HCT116 (cell line): ENCODE results near the gene STAT6. TPM values are rescaled to one million over a fixed set of nuclear protein-coding genes. Genes with fewer than 3 reads are reported as not detected.
A peak's percentile ranks its signal among the peaks of the same experiment; 100 is the strongest.

Experiments
- ATAC-seq: fragments of 200-7000 bp; cut with Tn5 transposase; 2 replicates; pipeline ENCODE4 v1.9.1; 2020; ENCODE audit warnings: mild to moderate bottlenecking, moderate library complexity
- BruUV-seq: library from RNA; stranded (reverse); fragments of 400-500 nt; replicated peaks from 2 replicates; lab custom pipeline; 2021; lab: Mats Ljungman, UMichigan
- CTCF ChIA-PET: fragments of 300-600 bp; sonication (Branson Sonifier 250); formaldehyde crosslinking; loops from one replicate; lab custom pipeline; 2021; ENCODE audit warnings: antibody characterized with exemption; lab: Charles Lee
- POLR2A ChIA-PET: fragments of 300-600, 350-600 bp; sonication (Branson Sonifier 250); formaldehyde crosslinking; loops from one replicate; lab custom pipeline; 2021; ENCODE audit warnings: antibody characterized with exemption; lab: Charles Lee
- RAD21 ChIA-PET, 2 experiments: fragments of 300-600 bp; sonication (Branson Sonifier 250); formaldehyde crosslinking; loops; one replicate each; lab custom pipeline; 2023; ENCODE audit warnings: low total read pairs in 2 of 2; ENCODE audit not compliant: uncharacterized antibody in 2 of 2, unreplicated experiment in 2 of 2, low non-redundant PET in 1 of 2; lab: Charles Lee
- DNase-seq: peaks from one replicate; pipeline ENCODE4 v3.0.0-alpha.2; 2010; ENCODE audit warnings: low read depth, low spot score
- H2AFZ ChIP-seq: fragments of 200-600 bp; shearing (Covaris generic), sonication (generic); 2 replicates; pipeline ENCODE4 v1.6.1; 2017; ENCODE audit warnings: low read depth, mixed run types, mixed read lengths, antibody characterized with exemption, low read length; ENCODE audit not compliant: poor library complexity, severe bottlenecking
- H3K27ac ChIP-seq: 2 replicates; pipeline ENCODE4 v1.5.1; 2012; ENCODE audit warnings: low read depth, low read length
- H3K27me3 ChIP-seq: fragments of 200-600 bp; sonication (generic); 2 replicates; pipeline ENCODE4 v1.6.1; 2016; ENCODE audit warnings: mixed run types, low read length, mixed read lengths; ENCODE audit not compliant: insufficient read depth
- H3K36me3 ChIP-seq, 2 experiments: fragments of 200-500 bp in 1 of 2; fragments of 200-600 bp in 1 of 2; sonication (Bioruptor generic) in 1 of 2; sonication (generic) in 1 of 2; 2 replicates each; pipeline versions ENCODE4 v1.5.1 to v1.6.1; 2014 to 2016; ENCODE audit warnings: low read length in 2 of 2, inconsistent platforms in 1 of 2, mixed read lengths in 1 of 2, mixed run types in 1 of 2; ENCODE audit not compliant: insufficient read depth in 2 of 2, control insufficient read depth in 1 of 2
- H3K4me1 ChIP-seq, 2 experiments: fragments of 200-600 bp in 1 of 2; sonication (generic) in 1 of 2; 2 replicates each; pipeline versions ENCODE4 v1.5.1 to v1.6.1; 2012 to 2017; ENCODE audit warnings: low read length in 2 of 2, inconsistent platforms in 1 of 2, mild to moderate bottlenecking in 1 of 2, mixed read lengths in 1 of 2, mixed run types in 1 of 2, moderate library complexity in 1 of 2; ENCODE audit not compliant: insufficient read depth in 2 of 2, control insufficient read depth in 1 of 2
- H3K4me2 ChIP-seq: fragments of 200-600 bp; sonication (generic); 2 replicates; pipeline ENCODE4 v1.6.1; 2017; ENCODE audit warnings: mixed run types, low read length, mixed read lengths
- H3K4me3 ChIP-seq, 2 experiments: fragments of 200-600 bp in 1 of 2; sonication (generic) in 1 of 2; replicated peaks in 1 of 2; 2 replicates each; pipeline ENCODE4 v1.5.1; 2011 to 2016; ENCODE audit warnings: low read length in 2 of 2, control low read depth in 1 of 2, low read depth in 1 of 2, mild to moderate bottlenecking in 1 of 2, mixed read lengths in 1 of 2, mixed run types in 1 of 2
- H3K79me2 ChIP-seq: fragments of 200-600 bp; sonication (generic); 2 replicates; pipeline ENCODE4 v1.6.1; 2017; ENCODE audit warnings: mild to moderate bottlenecking, mixed run types, low read length, moderate library complexity, mixed read lengths; ENCODE audit not compliant: insufficient read depth
- H3K9ac ChIP-seq: fragments of 200-600 bp; sonication (generic); 2 replicates; pipeline ENCODE4 v1.6.1; 2016; ENCODE audit warnings: low read length, mixed read lengths
- H3K9me2 ChIP-seq: fragments of 200-600 bp; sonication (generic), shearing (Covaris generic); 2 replicates; pipeline ENCODE4 v1.6.1; 2017; ENCODE audit warnings: mixed run types, mild to moderate bottlenecking, moderate library complexity; ENCODE audit not compliant: insufficient read depth
- H3K9me3 ChIP-seq, 2 experiments: fragments of 200-500 bp in 1 of 2; fragments of 200-600 bp in 1 of 2; sonication (Bioruptor generic) in 1 of 2; sonication (generic) in 1 of 2; 2 replicates each; pipeline ENCODE4 v1.6.1; 2014 to 2017; ENCODE audit warnings: low read length in 2 of 2, mixed read lengths in 2 of 2, inconsistent platforms in 1 of 2, low read depth in 1 of 2, mild to moderate bottlenecking in 1 of 2, mixed run types in 1 of 2, moderate library complexity in 1 of 2; ENCODE audit not compliant: control insufficient read depth in 1 of 2, insufficient read depth in 1 of 2
- H4K20me1 ChIP-seq: fragments of 200-600 bp; sonication (generic), shearing (Covaris generic); 2 replicates; pipeline ENCODE4 v1.6.1; 2017; ENCODE audit warnings: mixed run types, mild to moderate bottlenecking, moderate library complexity; ENCODE audit not compliant: insufficient read depth
- CBX3 ChIP-seq: IDR thresholded peaks from 2 replicates; pipeline ENCODE4 v1.6.1; 2012; ENCODE audit warnings: low read depth
- CEBPB ChIP-seq: IDR thresholded peaks from 2 replicates; pipeline ENCODE4 v1.6.1; 2012; ENCODE audit warnings: low read depth
- POLR2AphosphoS5 ChIP-seq: IDR thresholded peaks from 2 replicates; pipeline ENCODE4 v1.6.1; 2011; ENCODE audit warnings: mild to moderate bottlenecking, low read depth, low read length, moderate library complexity
- intact Hi-C: fragments of 100-400 bp; cut with micrococcal nuclease; formaldehyde crosslinking; loops from 2 replicates; pipeline ENCODE4 v1.10.0; 2022
- total RNA-seq: library from RNA; stranded (reverse); gene quantifications from one replicate; pipeline ENCODE4 v1.2.1, GENCODE V29; 2021; ENCODE audit not compliant: unreplicated experiment
- TF ChIP-seq, protein P1 (sequence below): IDR thresholded peaks from 2 replicates; pipeline ENCODE4 v1.6.1; 2011; ENCODE audit warnings: mild to moderate bottlenecking, low read length, moderate library complexity; ENCODE audit not compliant: insufficient replicate concordance; ENCODE audit errors: extremely low read depth
- TF ChIP-seq, protein P2 (sequence below), 3 experiments: fragments of 200-600 bp in 1 of 3; sonication (generic) in 1 of 3; IDR thresholded peaks in 2 of 3; conservative IDR thresholded peaks in 1 of 3; 2 replicates each; pipeline ENCODE4 v1.5.1; 2012 to 2017; ENCODE audit warnings: low read depth in 2 of 3, low read length in 2 of 3, antibody characterized with exemption in 1 of 3, borderline replicate concordance in 1 of 3, control low read depth in 1 of 3, mild to moderate bottlenecking in 1 of 3, mixed read lengths in 1 of 3, mixed run types in 1 of 3, moderate library complexity in 1 of 3; ENCODE audit not compliant: insufficient read depth in 1 of 3

The STAT6 gene
- total RNA-seq, 1 experiment from 2014 or later: 78.5 TPM

GRCh38 chr12:57094208-57095160 lies 16.7 kb downstream of the STAT6 start:
- peaks cover 33% of the 10 kb centered on the region for H3K79me2 ChIP-seq
- H3K9me2 ChIP-seq: no peaks in the 10 kb centered on the region
- no peaks in the 10 kb centered on the region for H4K20me1 ChIP-seq
- 0 out of 4 replicates have a peak overlapping the region, but pooled peaks have one; percentile 1 to 21 for H3K4me3 ChIP-seq
- no TSS peak for BruUV-seq
- RAD21 ChIA-PET: interaction anchor here (1.1 to 2.0 kb wide), 2 partner anchors 17 to 25 kb away, joined by 4 to 8 read pairs (median 4); no protein-coding TSS in a partner anchor
- H2AFZ ChIP-seq: no peak overlapping the region
- ATAC-seq (peak; percentile 0; the same call in 1 of the 2 replicates), DNase-seq (no peak)
- peak overlapping the region; percentile 49 for H3K9ac ChIP-seq
- POLR2A ChIA-PET: interaction anchor here (0.6 to 7.8 kb wide), 6 partner anchors 11 to 25 kb away, joined by 3 to 32 read pairs (median 5); partner anchors contain the start of genes NEMP1 and STAT6
- H3K27me3 ChIP-seq: no peaks in the 10 kb centered on the region
- CTCF ChIA-PET: interaction anchor here (0.6 to 3.8 kb wide), 6 partner anchors 9 to 33 kb away, joined by 3 to 32 read pairs (median 5); partner anchors contain the start of genes LRP1 and STAT6
- no peaks in the 10 kb centered on the region for H3K9me3 ChIP-seq
- H3K36me3 ChIP-seq: peaks cover 21 to 35% of the 10 kb centered on the region in 2 experiments; a peak in 3 of 4 replicates
- peak overlapping the region; percentile 83 for H3K27ac ChIP-seq
- TF ChIP-seq CBX3: no peak
- TF ChIP-seq POLR2AphosphoS5: peak; percentile 49
- intact Hi-C loops: no loop called here
- H3K4me2 ChIP-seq: peak overlapping the region; percentile 60
- H3K4me1 ChIP-seq: peaks cover 45 to 69% of the 10 kb centered on the region in 2 experiments

GRCh38 chr12:57093415-57094207 lies 17.6 kb downstream of the STAT6 start:
- POLR2A ChIA-PET: interaction anchor here (0.6 to 7.8 kb wide), 6 partner anchors 11 to 24 kb away, joined by 3 to 32 read pairs (median 5); partner anchors contain the start of genes NEMP1 and STAT6
- H3K9ac ChIP-seq: peak overlapping the region; percentile 49
- H3K4me2 ChIP-seq: peak overlapping the region; percentile 60
- no peaks in the 10 kb centered on the region for H3K9me2 ChIP-seq
- H3K36me3 ChIP-seq: peaks cover 20 to 35% of the 10 kb centered on the region in 2 experiments; a peak in 3 of 4 replicates
- H3K27me3 ChIP-seq: no peaks in the 10 kb centered on the region
- H3K4me1 ChIP-seq: peaks cover 45 to 69% of the 10 kb centered on the region in 2 experiments
- no peak overlapping the region for H2AFZ ChIP-seq
- no peak for DNase-seq
- H4K20me1 ChIP-seq: no peaks in the 10 kb centered on the region
- CTCF ChIA-PET: interaction anchor here (0.8 to 3.8 kb wide), 7 partner anchors 10 to 34 kb away, joined by 3 to 32 read pairs (median 6); partner anchors contain the start of genes LRP1, NEMP1 and STAT6
- H3K4me3 ChIP-seq: no peak overlapping the region
- ATAC-seq: peak; percentile 60
- no peaks in the 10 kb centered on the region for H3K9me3 ChIP-seq
- intact Hi-C loops: loop anchor here (1.0 kb wide), 1 partner anchor 24 kb away; no protein-coding TSS in a partner anchor
- RAD21 ChIA-PET: interaction anchor here (1.1 to 2.0 kb wide), 3 partner anchors 18 to 24 kb away, joined by 4 to 8 read pairs (median 4); partner anchors contain the start of gene STAT6 (in 1 of the 2)
- peak overlapping the region; percentile 83 for H3K27ac ChIP-seq
- peaks cover 38% of the 10 kb centered on the region for H3K79me2 ChIP-seq
- BruUV-seq: TSS peak; percentile 75
- TF ChIP-seq, protein P1, sequence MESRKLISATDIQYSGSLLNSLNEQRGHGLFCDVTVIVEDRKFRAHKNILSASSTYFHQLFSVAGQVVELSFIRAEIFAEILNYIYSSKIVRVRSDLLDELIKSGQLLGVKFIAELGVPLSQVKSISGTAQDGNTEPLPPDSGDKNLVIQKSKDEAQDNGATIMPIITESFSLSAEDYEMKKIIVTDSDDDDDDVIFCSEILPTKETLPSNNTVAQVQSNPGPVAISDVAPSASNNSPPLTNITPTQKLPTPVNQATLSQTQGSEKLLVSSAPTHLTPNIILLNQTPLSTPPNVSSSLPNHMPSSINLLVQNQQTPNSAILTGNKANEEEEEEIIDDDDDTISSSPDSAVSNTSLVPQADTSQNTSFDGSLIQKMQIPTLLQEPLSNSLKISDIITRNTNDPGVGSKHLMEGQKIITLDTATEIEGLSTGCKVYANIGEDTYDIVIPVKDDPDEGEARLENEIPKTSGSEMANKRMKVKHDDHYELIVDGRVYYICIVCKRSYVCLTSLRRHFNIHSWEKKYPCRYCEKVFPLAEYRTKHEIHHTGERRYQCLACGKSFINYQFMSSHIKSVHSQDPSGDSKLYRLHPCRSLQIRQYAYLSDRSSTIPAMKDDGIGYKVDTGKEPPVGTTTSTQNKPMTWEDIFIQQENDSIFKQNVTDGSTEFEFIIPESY: no peak
- TF ChIP-seq, protein P2, sequence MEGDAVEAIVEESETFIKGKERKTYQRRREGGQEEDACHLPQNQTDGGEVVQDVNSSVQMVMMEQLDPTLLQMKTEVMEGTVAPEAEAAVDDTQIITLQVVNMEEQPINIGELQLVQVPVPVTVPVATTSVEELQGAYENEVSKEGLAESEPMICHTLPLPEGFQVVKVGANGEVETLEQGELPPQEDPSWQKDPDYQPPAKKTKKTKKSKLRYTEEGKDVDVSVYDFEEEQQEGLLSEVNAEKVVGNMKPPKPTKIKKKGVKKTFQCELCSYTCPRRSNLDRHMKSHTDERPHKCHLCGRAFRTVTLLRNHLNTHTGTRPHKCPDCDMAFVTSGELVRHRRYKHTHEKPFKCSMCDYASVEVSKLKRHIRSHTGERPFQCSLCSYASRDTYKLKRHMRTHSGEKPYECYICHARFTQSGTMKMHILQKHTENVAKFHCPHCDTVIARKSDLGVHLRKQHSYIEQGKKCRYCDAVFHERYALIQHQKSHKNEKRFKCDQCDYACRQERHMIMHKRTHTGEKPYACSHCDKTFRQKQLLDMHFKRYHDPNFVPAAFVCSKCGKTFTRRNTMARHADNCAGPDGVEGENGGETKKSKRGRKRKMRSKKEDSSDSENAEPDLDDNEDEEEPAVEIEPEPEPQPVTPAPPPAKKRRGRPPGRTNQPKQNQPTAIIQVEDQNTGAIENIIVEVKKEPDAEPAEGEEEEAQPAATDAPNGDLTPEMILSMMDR (IDR thresholded peaks at IDR 0.05 in 2 of 3, conservative IDR thresholded peaks at IDR 0.05 in 1 of 3; ENCODE audit: borderline replicate concordance in 1 of 3, insufficient read depth in 1 of 3, low read depth in 2 of 3, low read length in 2 of 3): peak in 2 of 3 experiments; percentile 74; a peak in 4 of 6 replicates
- no peak for TF ChIP-seq CEBPB
